ENCODE results near the gene NDRG4. TPM values are rescaled to one million over a fixed set of nuclear protein-coding genes. Genes with fewer than 3 reads are reported as not detected.
A peak's percentile ranks its signal among the peaks of the same experiment; 100 is the strongest.

The NDRG4 gene
- 10 to 100 TPM in 3 of 4 donors, 1 to 10 TPM in 1; 9.5 to 47.0 (median 21.3) TPM for total RNA-seq

- ATAC-seq (ENCODE audit: low FRiP score) (peak; percentile 39), DNase-seq (ENCODE audit: low spot score) (no peak)
Observed at GRCh38 chr16:58499615-58500351, at the start of gene NDRG4. Gene NDRG4 (plus strand): TSS chr16:58500143. CDS start chr16:58500249, 106 bp downstream.

GRCh38 chr16:58450590-58450989, 49.4 kb upstream of the NDRG4 start:
- DNase-seq (ENCODE audit: low spot score) (no peak), ATAC-seq (ENCODE audit: low FRiP score) (no peak)
- TF ChIP-seq CTCF (IDR thresholded peaks at IDR 0.05) = no peak

More at GRCh38 chr16:58499615-58500351, at the start of gene NDRG4:
- TF ChIP-seq CTCF (IDR thresholded peaks at IDR 0.05) = no peak

GRCh38 chr16:58451265-58451689, 48.7 kb upstream of the NDRG4 start:
- TF ChIP-seq CTCF (IDR thresholded peaks at IDR 0.05) = no peak
- DNase-seq (ENCODE audit: low spot score) (no peak), ATAC-seq (ENCODE audit: low FRiP score) (peak; percentile 14)

- DNase-seq (ENCODE audit: low spot score) (no peak), ATAC-seq (ENCODE audit: low FRiP score) (peak; percentile 93)
- no peak for TF ChIP-seq CTCF (IDR thresholded peaks at IDR 0.05)
Observed at GRCh38 chr16:58451945-58452401, 48.0 kb upstream of the NDRG4 start.

GRCh38 chr16:58452640-58453039, 47.3 kb upstream of the NDRG4 start:
- DNase-seq (ENCODE audit: low spot score) (no peak), ATAC-seq (ENCODE audit: low FRiP score) (no peak)
- TF ChIP-seq CTCF (IDR thresholded peaks at IDR 0.05) = no peak

- TF ChIP-seq CTCF (IDR thresholded peaks at IDR 0.05) = no peak
- ATAC-seq (ENCODE audit: low FRiP score) (no peak), DNase-seq (ENCODE audit: low spot score) (no peak)
Observed at GRCh38 chr16:58454178-58454577, 45.8 kb upstream of the NDRG4 start.

GRCh38 chr16:58454856-58455255, 45.1 kb upstream of the NDRG4 start:
- no peak for DNase-seq (ENCODE audit: low spot score)
- ATAC-seq (ENCODE audit: low FRiP score) = no peak
- TF ChIP-seq CTCF (IDR thresholded peaks at IDR 0.05) = no peak

All from omental fat pad (tissue), 4 donors.